SH-SY5Y (cell line): ENCODE results near the gene LDB2.
A peak's percentile ranks its signal among the peaks of the same experiment; 100 is the strongest.

Source experiments
- GATA2 ChIP-seq: IDR thresholded peaks from 2 replicates; pipeline ENCODE4 v1.6.1; 2011; ENCODE audit warnings: mild to moderate bottlenecking, low read depth, low read length
- GATA3 ChIP-seq: IDR thresholded peaks from 2 replicates; pipeline ENCODE4 v1.6.1; 2011; ENCODE audit warnings: low read depth, mild to moderate bottlenecking, low read length, moderate library complexity

The LDB2 gene

GRCh38 chr4:16532240-16532970 is 366.0 kb downstream of the LDB2 start:
- no peak for TF ChIP-seq GATA3
- TF ChIP-seq GATA2 = no peak

DNA sequence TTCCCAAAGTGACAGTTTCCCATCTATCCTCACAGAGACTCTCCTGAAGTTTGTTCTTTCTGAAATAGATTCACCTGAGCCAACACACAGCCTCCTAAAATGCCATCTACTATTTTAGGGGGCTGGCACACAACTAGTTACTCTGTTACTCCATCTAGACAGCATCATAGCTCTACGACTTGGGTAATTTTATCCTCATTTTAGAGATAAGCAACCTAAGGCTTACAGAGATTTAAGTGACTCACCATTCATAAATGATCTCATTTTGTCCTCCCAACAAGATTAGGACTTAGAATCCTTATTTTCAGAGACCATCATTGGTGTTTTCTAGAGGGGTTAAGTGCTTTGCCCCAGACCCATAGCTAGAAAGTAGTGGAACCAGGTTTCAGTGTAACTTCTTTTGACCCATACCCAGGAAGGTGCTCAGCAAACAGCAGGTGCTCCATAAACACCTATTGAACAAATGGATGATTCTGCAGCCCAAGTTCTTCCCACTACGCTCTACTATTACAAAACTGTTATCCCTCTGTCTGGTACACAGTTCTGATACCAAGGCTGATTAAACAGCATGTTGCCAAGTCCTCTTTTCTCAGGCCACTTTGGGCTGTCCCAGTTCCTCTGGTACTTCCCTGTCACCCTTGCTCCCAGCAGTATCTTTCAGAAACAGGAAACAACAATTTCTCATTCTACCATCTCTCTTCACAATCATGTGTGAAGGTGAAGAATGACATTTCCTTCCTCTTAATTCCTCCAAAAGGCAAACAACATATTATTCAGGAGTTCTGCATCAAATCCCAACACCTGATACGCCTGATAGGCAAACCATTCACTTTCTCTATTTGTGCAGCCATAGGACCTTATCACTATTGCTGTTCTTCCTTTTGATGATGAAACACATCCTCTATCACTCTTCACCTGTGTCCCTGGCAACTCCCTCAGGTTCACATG is 367.5 kb downstream of the LDB2 start:
- TF ChIP-seq GATA2 (no peak), GATA3 (no peak)

GRCh38 chr4:16524911-16525554 is 373.4 kb downstream of the LDB2 start:
- TF ChIP-seq GATA3 (no peak), GATA2 (no peak)

DNA sequence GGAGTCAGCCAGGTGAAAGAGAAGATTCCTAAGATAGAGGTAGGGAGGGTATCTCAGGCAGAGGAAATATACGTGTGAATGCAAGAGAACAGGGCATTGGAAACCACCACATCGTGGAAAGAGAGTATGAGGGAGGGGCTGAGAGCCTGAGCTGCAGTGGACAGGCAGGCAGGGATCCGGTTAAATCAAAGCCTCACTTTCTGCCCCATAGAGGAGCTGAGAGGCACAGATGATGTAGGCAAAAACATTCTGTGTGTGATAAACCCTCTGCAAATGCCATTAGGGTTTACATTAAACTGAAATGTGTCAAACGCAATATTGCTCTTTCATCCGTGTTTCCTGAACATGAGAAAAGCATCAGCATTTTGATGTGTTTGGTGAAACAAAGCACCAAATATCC is 374.0 kb downstream of the LDB2 start:
- TF ChIP-seq GATA2 (no peak), GATA3 (no peak)

DNA sequence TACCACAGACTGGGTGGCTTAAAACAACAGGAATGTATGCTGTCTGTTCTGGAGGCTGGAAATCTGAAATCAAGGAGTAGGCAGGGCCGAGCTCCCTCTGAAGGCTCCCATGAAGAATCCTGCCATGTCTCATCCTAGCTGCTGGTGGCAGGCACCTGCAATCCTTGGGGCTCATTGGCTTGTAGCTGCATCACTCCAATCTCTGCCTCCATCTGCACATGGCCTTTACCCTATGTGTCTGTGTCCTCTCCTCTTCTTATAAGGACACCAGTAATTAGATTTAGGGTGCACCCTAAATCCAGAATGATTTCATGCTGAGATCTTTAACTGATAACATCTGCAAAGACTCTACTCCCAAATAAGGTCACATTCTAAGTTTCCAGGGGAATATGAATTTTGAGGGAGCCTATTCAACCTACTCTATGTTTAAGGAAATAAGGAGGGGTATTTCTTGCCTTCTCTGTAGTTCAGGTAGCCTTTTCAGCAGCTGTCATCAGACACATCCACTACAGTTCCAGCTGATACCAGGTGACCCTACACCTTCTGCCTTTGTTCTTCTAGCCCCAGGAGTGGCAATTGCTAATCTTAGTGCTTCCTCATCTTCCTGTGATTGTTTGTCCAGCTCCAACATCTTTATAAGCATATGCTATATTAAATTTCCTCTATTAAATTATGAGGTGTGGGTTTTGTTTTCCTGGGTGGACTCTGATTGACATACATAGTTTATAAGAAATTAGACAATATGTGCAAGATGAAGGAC is 377.1 kb downstream of the LDB2 start:
- TF ChIP-seq GATA2 (peak; percentile 72), GATA3 (peak; percentile 53)

DNA sequence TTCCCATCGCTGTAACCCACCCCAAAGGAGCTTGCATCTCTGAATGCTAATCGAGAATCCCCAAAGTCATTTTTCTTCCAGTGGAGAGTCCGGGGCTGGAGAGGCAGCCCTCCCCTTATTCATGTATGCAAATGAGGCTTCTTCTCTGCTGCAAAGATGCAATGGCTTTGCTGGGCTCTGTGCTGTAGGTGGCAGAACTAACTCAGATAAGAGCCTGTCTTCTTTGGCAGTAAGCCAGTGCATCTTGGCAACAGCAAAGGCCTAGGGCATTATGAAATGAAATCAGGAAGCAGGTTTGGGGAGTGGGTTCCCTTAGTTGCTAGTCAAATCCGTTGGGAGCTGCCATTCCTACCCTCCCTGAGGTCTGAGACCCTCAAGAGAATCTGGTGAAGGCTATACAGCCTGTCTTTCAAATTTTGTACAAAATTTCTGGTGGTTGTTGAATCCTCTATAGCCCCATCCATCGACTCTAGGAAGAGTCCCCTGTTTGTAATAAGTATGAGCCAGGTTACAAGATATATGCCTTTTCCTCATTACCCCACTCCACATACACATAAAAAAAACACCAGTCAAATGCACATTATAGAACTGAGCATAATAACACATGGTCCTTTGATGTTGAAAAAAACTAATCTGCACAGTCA is 381.5 kb downstream of the LDB2 start:
- peak; percentile 41; the same call in 1 of the 2 replicates for TF ChIP-seq GATA2
- TF ChIP-seq GATA3 = no peak

GRCh38 chr4:16513876-16514275 is 384.6 kb downstream of the LDB2 start:
- TF ChIP-seq GATA2 (no peak), GATA3 (no peak)

DNA sequence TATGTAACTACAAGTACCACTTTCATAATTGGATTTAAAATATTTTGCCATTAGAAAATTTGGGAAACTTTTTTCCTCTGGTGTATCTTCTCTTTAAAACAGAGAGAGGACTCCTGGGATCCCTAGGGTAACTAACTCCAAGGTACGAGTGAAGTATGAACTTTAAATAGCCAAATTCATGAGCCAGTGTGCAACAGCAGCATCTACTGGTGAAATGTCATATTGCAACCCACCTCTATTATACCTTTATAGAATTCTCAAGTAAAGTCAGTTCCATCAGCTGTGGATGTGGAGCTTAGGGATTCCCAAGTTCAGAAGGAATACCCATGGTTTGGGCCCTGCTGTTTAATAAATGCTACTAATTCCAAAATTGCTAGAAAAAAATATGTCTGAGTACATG is 389.5 kb downstream of the LDB2 start:
- TF ChIP-seq GATA2 = no peak
- TF ChIP-seq GATA3 = no peak

GRCh38 chr4:16505726-16506125 is 392.7 kb downstream of the LDB2 start:
- TF ChIP-seq GATA2 (no peak), GATA3 (no peak)

DNA sequence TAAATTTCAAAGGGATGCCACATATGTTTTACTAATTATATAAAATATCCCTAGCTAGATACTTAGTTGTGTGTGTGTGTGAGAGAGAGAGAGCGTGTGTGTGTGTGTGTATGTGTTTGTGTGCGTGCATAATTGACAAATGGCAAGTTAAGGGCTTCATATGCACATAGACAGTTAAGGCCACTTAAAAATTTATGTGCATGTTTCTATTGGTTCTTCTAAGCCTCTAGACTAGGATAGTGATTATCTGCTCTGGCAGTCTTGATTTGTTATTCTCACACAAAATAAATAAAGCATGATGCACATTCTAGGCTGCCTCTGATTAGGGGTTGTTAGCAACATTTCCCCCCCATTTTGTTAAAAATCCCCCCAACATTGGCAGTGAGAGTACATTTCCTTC is 393.2 kb downstream of the LDB2 start:
- TF ChIP-seq GATA2 (no peak), GATA3 (no peak)

DNA sequence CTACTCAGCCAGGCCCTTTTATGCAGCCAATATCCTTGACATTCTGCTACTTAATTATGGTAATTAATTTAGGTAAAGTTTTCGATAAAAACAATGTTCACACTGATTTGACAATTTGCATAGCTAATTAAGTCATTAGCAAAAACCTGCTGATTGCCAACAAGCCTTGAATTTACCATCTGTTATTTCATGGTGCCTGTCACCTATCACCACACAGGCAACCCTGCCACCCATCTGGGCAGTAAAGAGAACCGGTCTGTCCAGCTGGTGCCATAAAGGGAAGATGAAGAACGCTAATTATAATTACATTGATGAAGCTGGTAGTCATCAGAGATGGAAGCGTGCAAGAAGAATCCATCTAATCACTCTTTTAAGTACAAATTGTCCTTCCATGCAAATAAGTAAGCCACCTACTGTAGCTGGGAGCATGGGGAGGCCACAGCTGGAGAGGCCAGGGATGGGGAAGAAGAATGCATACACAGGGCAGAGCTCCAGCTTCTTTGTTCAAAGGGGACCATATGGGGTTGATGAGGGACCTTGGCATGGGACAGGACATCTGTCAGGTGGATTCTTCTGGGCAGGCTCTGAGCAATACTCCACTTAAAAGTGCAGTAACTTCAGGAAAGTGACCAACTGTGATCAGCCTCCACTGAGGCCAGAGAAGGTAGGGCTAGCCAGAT is 394.9 kb downstream of the LDB2 start:
- TF ChIP-seq GATA2 = no peak
- no peak for TF ChIP-seq GATA3

DNA sequence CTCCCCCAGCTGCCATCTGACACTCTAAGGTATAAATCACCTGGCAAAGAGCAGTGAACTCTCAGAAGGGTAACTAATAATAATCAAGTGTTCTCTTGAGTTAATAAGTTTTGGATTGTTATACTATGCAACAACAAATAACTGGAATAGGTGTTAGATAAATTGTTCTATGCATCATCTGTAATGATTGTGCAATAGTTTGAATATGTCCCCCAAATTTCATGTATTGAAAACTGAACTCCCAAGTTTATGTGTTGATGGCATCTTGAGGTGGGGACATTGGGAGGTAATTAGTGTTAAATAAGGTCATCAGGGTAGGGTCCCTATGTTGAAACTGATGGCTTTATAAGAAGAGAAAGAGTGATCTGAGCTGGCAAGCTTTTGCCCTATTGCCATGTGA is 399.5 kb downstream of the LDB2 start:
- TF ChIP-seq GATA2 (no peak), GATA3 (no peak)

DNA sequence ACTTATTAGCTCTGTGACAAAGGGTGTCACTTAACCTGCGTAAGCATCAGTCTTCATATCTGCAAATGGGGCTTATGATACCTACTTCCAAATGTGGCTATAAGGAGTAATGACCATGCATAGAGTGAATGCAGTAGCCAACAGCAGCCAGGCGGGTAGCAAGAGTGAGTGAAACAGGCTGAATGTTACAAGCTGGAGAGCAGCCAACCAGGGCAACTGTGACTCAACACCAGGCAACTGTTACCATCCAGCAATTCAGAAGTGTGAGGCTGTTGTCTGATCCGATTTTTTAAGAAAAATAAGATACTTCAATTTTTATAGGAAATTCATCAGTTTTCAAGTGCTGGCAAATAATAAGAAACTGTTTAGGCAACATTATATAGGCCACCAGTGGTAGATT is 401.9 kb downstream of the LDB2 start:
- TF ChIP-seq GATA3 (no peak), GATA2 (no peak)
